ENCODE results near the gene SPDL1.

GRCh38 chr5:169576181-169576598 lies 7.4 kb upstream of the SPDL1 start:
- no peak for TF ChIP-seq CTCF (conservative IDR thresholded peaks at IDR 0.05; ENCODE audit: low read depth, low read length)
- TF ChIP-seq SMC3 (IDR thresholded peaks at IDR 0.05; ENCODE audit: low read depth, low read length) = no peak
- TF ChIP-seq NFE2L2 (IDR thresholded peaks at IDR 0.05; ENCODE audit: low read depth, low read length) = no peak
- no peak for TF ChIP-seq POLR2A (IDR thresholded peaks at IDR 0.05; ENCODE audit: low read depth, low read length)
- TF ChIP-seq CEBPB (IDR thresholded peaks at IDR 0.05; ENCODE audit: low read depth, low read length) = peak; percentile 77

Data from IMR-90 (cell line).